Left renal pelvis (tissue), 4 donors: ENCODE data around the gene RNASE12. TPM values are rescaled to one million over a fixed set of nuclear protein-coding genes. Genes with fewer than 3 reads are reported as not detected.

Experiments
- DNase-seq, 4 donors: peaks; one replicate each; pipeline ENCODE4 v3.0.0-alpha.2; 2013; ENCODE audit warnings: low read depth in 4 of 4, low spot score in 3 of 4
- polyA plus RNA-seq, 4 donors: library from polyadenylated mRNA; unstranded; fragments of 120-200 nt; gene quantifications; one replicate each; pipeline ENCODE4 v1.2.1, GENCODE V29; 2013; ENCODE audit not compliant: insufficient read length in 4 of 4

Gene RNASE12
- polyA plus RNA-seq, 4 donors: not detected

DNA sequence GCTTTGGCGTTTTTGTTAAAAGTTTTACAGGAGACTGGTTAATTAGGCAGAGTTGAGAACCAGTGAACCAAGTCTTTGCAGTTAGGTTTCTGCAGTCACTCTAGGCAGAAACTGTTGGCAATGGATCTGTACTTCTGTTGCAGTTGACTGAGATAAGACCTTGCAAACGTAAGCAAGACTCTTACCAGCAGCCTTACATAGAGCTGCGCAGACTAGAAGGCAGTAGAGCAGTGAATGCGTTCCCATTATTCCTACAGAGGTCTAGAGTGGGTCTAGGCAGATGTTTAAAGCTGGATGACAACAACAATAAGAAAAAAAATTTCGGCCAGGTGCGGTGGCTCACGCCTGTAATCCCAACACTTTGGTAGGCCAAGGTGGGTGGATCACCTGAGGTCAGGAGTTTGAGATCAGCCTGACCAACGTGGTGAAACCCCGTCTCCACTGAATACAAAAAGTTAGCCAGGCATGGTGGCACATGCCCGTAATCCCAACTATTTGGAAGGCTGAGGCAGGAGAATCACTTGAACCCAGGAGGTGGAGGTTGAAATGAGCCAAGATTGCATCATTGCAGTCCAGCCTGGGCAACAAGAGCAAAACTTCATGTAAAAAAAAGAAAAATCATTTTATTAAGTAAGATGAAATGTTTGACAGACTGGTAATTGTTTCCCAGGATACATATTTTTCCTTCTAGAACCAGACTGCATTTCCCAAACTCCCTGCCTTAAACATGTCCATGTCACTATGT lies 42.6 kb downstream of the RNASE12 start:
- DNase-seq: peak in 1 of 4 donors; percentile 4

DNA sequence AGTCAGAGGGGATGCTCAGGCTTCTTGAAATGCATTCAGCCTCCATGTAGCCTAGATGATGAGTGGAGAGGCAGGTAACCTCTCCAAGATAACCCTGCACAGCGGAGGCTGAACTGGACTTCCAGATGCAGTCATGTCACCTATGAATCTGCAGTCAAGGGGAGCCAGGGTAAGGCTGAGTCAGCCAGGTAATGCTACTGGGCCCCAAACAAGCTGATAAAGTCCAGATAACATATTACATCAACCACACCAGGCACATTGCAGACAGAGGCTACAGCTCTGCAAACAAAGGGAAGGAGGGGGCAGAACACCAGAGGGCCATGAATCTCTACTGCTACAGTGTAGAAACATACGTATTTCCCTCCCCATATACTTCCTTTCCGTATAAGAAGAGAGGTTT lies 44.3 kb downstream of the RNASE12 start:
- DNase-seq: no peak

Other genes with a start within 250 kb of the RNASE12 start
- 10 to 100 TPM; 54.5 to 66.3 (median 57.3) TPM for gene PARP2, start 247.7 kb downstream of the RNASE12 start, polyA plus RNA-seq
- gene TEP1, start 177.9 kb downstream of the RNASE12 start, polyA plus RNA-seq: 10 to 100 TPM; 11.3 to 19.5 (median 18.0) TPM
- gene KLHL33, start 155.2 kb downstream of the RNASE12 start, polyA plus RNA-seq: under 1 TPM; 0.29 to 0.90 (median 0.57) TPM
- gene OSGEP, start 136.6 kb downstream of the RNASE12 start, polyA plus RNA-seq: 10 to 100 TPM; 39.6 to 80.8 (median 52.7) TPM
- gene APEX1, start 136.2 kb downstream of the RNASE12 start, polyA plus RNA-seq: 100 to 1,000 TPM; 238 to 343 (median 315) TPM
- 10 to 100 TPM; 32.9 to 37.8 (median 34.8) TPM for gene PIP4P1, start 129.9 kb downstream of the RNASE12 start, polyA plus RNA-seq
- gene PNP, start 122.0 kb downstream of the RNASE12 start, polyA plus RNA-seq: 10 to 100 TPM; 15.3 to 96.7 (median 57.6) TPM
- gene RNASE10, start 85.8 kb downstream of the RNASE12 start, polyA plus RNA-seq: under 1 TPM in 1 of 4 donors, not detected in 3; 0.29 TPM
- not detected for gene RNASE9, start 30.3 kb downstream of the RNASE12 start, polyA plus RNA-seq
- not detected for gene RNASE11, start 3.4 kb downstream of the RNASE12 start, polyA plus RNA-seq
- gene OR6S1, start 50.3 kb upstream of the RNASE12 start, polyA plus RNA-seq: not detected
- gene RNASE4, start 93.2 kb upstream of the RNASE12 start, polyA plus RNA-seq: 10 to 100 TPM in 1 of 4 donors, 1 to 10 TPM in 3; 2.2 to 17.5 (median 3.6) TPM
- 1 to 10 TPM; 3.7 to 9.1 (median 4.2) TPM for gene ANG, start 97.4 kb upstream of the RNASE12 start, polyA plus RNA-seq
- under 1 TPM in 1 of 4 donors, not detected in 3; 0.21 TPM for gene EDDM3A, start 154.5 kb upstream of the RNASE12 start, polyA plus RNA-seq
- gene EDDM3B, start 177.0 kb upstream of the RNASE12 start, polyA plus RNA-seq: under 1 TPM in 1 of 4 donors, not detected in 3; 0.17 TPM
- gene RNASE6, start 189.9 kb upstream of the RNASE12 start, polyA plus RNA-seq: 1 to 10 TPM; 5.5 to 9.3 (median 8.2) TPM
- gene RNASE1, start 211.5 kb upstream of the RNASE12 start, polyA plus RNA-seq: 100 to 1,000 TPM; 154 to 359 (median 175) TPM